ENCODE data around the gene RBKS. TPM values are rescaled to one million over a fixed set of nuclear protein-coding genes. Genes with fewer than 3 reads are reported as not detected.

The RBKS gene
- 3.2 TPM for total RNA-seq

DNA sequence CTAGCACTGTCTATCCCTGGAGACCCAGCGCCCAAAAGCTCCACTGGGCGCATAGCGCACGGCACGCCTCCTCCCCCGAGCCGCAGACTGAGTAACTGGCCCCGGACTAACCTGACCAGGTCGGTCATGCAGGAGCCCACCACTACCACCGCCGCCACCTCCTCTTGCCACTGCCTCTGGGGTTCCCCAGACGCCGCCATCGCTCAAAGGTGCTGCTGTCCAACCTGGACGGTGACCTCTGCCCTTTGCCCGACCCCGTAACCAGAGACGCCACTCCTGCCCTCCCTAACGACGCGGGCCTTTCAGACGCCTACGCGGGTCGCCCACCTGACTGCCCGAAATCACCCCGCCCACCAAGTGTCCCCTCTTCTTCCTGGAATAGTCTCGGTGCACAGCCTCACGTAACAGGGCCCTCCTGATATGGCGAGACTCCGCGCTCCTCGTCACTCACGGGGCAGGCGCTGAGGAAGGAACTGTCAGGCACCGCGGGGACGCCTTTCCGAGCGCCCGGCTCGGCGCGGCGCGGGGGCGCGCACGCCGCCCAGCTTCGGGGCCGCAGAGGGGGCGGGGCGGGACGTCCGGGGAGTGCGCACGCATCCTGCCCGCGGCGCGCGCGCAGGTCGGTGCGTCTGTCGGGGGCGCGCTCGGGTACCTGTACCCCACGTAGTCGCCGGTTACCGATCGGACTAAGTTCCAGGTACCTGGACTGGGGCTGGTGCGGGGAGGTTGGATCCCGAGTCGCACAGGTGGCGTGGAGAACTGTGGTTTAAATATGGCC, at the start of gene RBKS, which contains the start of gene BABAM2:
Gene RBKS (minus strand): TSS at position 242 of the 778 bp plus-strand sequence. CDS start 42 bp downstream, at position 200.
Gene BABAM2 (plus strand): TSS at position 584 of the 778 bp plus-strand sequence. CDS start 3,828 bp downstream, outside the sequence.

DNA sequence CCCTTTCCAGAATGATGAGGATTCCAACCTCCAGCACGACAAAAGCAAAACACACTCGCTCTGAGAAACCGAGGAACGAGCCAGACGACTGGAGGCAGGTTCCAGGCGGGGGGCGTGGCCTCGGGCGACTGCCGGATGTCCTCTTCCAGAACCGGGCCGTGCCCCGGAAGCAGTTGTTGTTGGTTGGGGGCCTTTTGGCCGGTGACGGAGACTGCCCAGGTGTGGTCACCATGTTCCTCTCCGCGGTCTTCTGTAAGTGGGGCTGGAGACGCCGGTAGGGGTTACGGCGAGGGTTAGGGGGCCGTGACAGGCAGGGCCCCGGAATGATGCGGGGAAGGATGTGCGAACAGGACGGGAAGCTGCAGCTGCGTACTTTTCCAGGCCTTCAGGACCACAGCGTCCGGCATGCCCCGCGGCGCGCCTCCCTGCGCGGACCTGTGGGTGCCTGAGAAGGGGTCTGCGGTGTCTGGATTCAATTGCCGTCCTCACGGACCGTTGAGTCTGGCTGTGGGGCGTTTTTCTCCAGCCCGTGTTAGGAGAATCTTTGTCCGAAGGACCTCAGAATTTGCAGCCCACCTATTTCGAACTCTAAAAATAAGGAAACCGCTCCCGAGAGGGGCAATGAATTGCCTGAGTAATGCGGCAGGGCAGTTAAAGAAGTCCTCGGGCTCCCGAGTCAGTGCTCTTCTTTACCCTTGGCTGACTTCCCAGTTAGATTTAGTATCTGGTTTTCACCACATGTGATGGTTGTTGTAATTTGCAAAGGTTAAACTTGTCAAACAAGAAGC, 118.4 kb downstream of the RBKS start, which contains the start of gene MRPL33:
Gene MRPL33 (plus strand): TSS at position 172 of the 788 bp plus-strand sequence. CDS start 59 bp downstream, at position 231.

Other genes starting within 250 kb of the RBKS start
- gene SUPT7L, start 226.8 kb downstream of the RBKS start, total RNA-seq: 42.6 TPM
- gene SLC4A1AP, start 226.5 kb downstream of the RBKS start, total RNA-seq: 38.5 TPM
- 167 TPM for gene MRPL33, start 118.7 kb downstream of the RBKS start, total RNA-seq
- gene BABAM2, start 342 bp upstream of the RBKS start, total RNA-seq: 27.4 TPM